ENCODE results near the gene MACROD1. TPM values are rescaled to one million over a fixed set of nuclear protein-coding genes. Genes with fewer than 3 reads are reported as not detected.

MACROD1 gene, protein sequence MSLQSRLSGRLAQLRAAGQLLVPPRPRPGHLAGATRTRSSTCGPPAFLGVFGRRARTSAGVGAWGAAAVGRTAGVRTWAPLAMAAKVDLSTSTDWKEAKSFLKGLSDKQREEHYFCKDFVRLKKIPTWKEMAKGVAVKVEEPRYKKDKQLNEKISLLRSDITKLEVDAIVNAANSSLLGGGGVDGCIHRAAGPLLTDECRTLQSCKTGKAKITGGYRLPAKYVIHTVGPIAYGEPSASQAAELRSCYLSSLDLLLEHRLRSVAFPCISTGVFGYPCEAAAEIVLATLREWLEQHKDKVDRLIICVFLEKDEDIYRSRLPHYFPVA
- 16.9 and 21.0 TPM in 2 replicates for total RNA-seq

DNA sequence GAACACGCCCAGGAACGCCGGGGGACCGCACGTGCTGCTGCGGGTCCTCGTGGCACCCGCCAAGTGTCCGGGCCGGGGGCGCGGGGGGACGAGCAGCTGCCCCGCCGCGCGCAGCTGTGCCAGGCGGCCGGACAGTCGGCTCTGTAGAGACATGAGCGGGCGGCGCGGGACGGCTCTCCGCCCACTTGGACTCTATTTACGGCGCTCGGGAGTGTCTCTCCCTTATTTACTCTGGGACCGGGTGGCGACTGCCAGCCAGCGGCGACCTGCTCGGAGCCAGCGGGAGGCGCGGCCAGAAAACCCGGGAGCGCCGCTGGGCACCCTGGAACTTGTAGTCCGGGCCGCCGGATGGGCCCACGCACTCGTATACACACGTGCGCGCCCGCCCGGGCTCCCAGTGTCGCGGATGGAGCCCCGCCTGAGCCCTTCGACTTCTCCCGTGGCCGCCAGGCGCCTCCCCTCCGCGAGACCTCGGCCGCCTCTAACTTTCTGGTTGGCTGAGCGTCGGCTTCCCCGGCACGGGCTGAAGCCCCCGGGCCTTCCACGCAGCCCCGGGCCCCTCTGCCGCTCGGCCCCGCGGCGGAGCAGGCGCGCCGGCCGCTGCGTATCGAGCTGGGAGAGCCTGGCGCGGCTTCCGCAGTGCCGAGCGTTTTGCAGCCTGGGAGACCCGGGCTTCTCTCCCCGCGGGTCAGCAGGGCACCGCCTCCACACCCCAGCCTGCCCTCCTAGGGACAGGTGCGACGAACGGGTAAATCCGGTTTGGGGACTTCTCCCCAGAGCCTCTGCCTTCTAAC lies at the start of gene MACROD1:
TSS of gene MACROD1 (minus strand) at position 272 of the 794 bp plus-strand sequence. CDS start at position 153, 119 bp downstream.

DNA sequence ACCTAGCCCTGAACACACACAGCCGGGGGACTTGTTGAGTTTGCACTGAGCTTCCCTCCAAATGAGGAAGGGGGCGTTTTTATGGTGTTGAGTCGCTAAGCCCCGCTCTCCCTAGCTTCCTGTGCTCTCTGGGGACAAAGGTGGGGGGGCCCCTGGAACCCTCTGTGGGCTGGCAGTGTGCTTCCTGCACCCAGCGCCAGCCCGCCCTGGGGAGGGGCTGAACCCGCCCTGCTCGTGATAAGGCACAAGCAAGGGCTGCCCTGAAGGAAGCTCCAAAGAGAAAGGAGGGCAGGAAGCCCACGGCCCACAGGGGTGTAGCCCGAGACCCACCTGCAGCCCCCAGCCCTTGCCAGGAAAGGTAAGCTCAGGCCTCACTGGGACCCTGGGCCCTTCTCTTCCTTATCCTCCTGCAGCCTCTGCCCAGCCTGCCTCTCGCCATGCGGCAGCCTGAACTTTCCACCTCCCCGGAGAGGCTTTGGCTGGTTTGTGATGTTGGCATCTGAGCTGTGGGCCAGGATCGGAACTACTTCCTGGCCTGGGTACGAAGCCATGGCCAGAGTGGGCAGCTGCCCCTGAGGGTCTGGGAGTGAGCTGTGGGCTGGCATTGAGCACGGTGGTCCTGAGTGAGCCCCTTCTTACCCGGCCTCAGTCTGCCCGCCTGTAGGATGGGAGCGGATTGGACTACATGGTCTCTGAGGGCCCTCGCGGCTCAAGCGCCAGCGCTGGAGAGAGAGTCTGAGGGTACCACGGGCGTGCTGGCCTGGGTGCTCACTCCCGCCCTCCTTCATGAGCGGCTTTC lies 40.7 kb upstream of the MACROD1 start, which contains the start of gene FERMT3:
TSS of gene FERMT3 (plus strand) at position 265 of the 799 bp plus-strand sequence. CDS start 644 bp downstream, outside the sequence.

DNA sequence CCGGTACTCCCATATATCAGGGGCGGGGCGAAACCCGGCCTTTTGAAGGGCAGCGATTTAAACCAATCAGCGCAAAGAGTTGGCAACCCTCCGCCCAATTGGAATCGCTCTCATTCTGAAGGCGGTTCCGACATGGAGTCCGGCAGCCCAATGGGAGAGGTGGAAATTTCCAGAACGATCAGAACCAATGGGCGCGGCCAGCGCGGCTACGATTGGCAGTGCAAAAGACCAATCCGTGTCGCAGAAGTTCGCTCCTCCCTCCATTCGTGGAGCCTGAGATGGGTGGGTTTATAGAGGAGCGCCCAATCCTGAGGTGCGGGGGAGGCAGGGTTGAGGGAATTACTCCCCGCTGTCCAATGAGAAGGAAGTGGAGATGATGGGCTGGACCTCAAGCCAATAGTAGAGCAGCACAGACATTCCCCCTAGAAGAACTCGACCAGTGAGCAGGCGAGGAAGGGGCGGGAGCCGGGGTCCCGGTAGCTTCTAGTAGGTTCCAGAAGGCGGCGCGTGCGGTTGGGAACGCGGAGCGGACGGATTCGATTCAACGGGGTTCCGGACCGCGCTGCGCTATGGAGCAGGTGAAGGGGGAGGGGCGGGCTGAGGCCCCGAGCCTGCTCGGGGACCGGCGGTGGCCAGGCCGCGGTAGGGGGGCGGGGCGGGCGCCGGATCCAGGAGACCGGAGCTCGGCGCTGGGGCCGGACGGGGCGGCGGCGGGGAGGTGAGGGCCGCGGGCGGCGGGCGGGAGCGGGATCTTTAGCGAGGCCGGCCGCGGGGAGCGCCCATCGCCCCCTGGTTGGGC lies 20.0 kb upstream of the MACROD1 start, which contains the start of gene STIP1:
TSS of gene STIP1 (plus strand) at position 479 of the 799 bp plus-strand sequence. CDS start at position 570, 91 bp downstream.

DNA sequence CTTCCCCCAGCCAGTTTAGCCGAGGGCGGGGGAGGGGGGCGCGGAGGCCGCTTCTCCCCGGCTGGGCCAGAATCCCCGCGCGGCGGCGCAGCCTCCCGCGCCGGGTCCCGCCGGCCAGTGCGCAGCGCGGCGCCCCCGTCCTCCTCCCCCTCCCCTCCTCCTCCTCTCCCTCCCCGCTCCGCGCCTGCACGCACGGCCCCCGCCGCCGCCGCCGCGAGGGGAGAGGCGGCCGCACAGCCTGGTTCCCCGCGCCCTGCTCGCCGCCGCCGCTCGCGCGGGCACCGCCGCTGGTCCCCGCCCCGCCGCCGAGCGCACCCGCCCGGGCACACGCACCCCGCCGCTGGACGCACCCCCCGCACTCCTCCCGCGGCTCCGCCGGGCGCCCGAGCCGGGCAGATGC lies 130.3 kb downstream of the MACROD1 start, which contains the start of gene FLRT1:
TSS of gene FLRT1 (plus strand) at position 356 of the 400 bp plus-strand sequence. CDS start 80,337 bp downstream, outside the sequence.

DNA sequence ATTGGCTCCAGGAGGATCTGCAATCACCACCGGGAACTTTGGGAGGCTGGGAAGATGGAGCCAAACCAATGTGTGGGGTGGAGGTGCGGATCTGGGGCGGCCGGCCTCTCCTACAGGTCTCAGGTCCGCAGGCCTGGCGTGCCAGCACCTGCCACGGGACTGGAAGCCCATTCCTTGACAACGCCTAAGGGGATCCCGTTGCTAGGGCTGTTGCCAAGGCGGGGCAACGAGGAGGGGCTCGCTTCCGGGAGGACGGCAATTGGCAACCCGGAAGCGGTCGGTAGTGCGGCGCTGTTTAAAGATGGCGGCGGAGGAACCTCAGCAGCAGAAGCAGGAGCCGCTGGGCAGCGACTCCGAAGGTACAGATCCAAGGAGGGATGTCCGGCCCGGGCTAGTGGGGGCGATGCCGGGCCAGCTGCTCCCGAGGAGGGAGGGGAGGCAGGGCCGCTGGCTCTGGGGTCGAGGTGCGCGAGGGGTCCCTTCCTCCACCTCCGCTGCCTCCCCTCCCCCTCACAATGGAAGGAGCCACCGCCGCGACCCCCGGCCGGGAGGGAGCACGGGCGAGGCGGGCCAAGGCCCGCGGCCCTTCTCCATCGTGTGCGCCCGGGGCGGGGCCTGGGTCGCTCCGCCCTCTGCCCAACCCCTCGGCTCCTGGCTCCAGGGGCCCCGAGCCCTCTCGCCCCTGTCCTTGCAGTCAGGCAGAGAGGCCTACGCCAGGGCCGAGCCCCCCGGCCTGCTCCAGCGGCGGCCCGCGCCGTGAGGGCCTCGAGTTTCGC lies 179.6 kb downstream of the MACROD1 start, which contains the start of gene OTUB1:
TSS of gene OTUB1 (plus strand) at position 283 of the 776 bp plus-strand sequence. CDS start at position 302, 19 bp downstream.

DNA sequence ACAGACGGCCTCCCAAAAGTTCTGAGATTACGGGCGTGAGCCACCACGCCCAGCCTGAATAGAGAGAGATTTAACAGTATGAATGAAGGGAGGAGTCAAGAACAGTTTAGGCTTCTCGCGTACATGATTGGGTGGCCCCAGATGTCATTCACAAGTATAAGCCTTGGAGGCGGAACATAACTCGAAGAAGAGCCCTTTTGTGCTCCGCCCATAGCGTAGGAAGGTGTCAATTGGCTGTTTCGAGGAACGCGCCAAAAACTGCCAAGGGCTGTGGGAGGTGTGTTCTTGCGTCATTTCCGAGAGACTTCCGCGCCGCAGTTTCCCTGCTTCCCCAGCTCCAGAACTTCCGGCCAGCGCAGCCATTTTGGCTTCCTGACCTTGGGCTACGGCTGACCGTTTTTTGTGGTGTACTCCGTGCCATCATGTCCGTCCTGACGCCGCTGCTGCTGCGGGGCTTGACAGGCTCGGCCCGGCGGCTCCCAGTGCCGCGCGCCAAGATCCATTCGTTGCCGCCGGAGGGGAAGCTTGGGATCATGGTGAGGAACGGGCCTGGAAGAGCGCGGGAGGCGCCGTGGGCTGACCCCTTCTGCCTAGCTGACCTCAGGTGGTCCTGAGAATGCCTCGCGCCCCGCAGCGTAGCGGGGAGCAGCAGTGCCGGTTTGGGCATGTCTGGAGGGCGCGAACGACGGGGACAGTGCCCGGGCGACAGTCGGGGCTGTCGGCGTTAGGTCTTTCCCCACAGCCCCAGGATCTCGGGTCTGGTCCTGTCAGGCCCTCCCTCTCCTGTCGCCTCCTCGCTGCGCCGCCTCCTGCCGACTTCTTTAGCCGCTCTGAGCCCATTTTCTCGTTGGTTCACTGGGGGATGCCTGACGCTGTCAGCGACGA lies 191.4 kb downstream of the MACROD1 start, which contains the start of gene COX8A:
TSS of gene COX8A (plus strand) at position 362 of the 885 bp plus-strand sequence. CDS start at position 423, 61 bp downstream.

Other genes starting within 250 kb of the MACROD1 start
- 2.0 and 2.3 TPM in 2 replicates for gene RCOR2, start 248.9 kb downstream of the MACROD1 start, total RNA-seq
- gene NAA40, start 227.1 kb downstream of the MACROD1 start, total RNA-seq, result 10.6 and 14.4 TPM in 2 replicates
- 586 and 783 TPM in 2 replicates for gene COX8A, start 191.5 kb downstream of the MACROD1 start, total RNA-seq
- 108 and 161 TPM in 2 replicates for gene OTUB1, start 179.7 kb downstream of the MACROD1 start, total RNA-seq
- not detected in 2 replicates for gene FLRT1, start 130.2 kb downstream of the MACROD1 start, total RNA-seq
- gene STIP1, start 20.1 kb upstream of the MACROD1 start, total RNA-seq, result 169 and 210 TPM in 2 replicates
- gene FERMT3, start 40.6 kb upstream of the MACROD1 start, total RNA-seq, result 0.14 TPM in 2 replicates
- gene TRPT1, start 60.1 kb upstream of the MACROD1 start, total RNA-seq, result 57.4 and 58.1 TPM in 2 replicates
- gene NUDT22, start 60.2 kb upstream of the MACROD1 start, total RNA-seq, result 74.9 and 110 TPM in 2 replicates
- 7.0 and 15.3 TPM in 2 replicates for gene DNAJC4, start 64.4 kb upstream of the MACROD1 start, total RNA-seq
- gene VEGFB, start 68.5 kb upstream of the MACROD1 start, total RNA-seq, result 21.6 and 24.8 TPM in 2 replicates
- gene FKBP2, start 75.0 kb upstream of the MACROD1 start, total RNA-seq, result 64.6 and 77.1 TPM in 2 replicates
- 418 and 455 TPM in 2 replicates for gene PPP1R14B, start 80.8 kb upstream of the MACROD1 start, total RNA-seq
- 58.8 and 64.0 TPM in 2 replicates for gene PLCB3, start 85.4 kb upstream of the MACROD1 start, total RNA-seq
- 134 and 141 TPM in 2 replicates for gene BAD, start 118.6 kb upstream of the MACROD1 start, total RNA-seq
- 13.3 and 16.0 TPM in 2 replicates for gene GPR137, start 119.7 kb upstream of the MACROD1 start, total RNA-seq
- not detected in 2 replicates for gene KCNK4, start 125.2 kb upstream of the MACROD1 start, total RNA-seq
- gene CATSPERZ, start 134.2 kb upstream of the MACROD1 start, total RNA-seq, result 0.63 TPM in 1 of 2 replicates, not detected in the other
- gene ESRRA, start 139.4 kb upstream of the MACROD1 start, total RNA-seq, result 74.4 and 87.9 TPM in 2 replicates
- 407 and 658 TPM in 2 replicates for gene TRMT112, start 151.4 kb upstream of the MACROD1 start, total RNA-seq
- gene PRDX5, start 152.0 kb upstream of the MACROD1 start, total RNA-seq, result 455 and 530 TPM in 2 replicates
- 8.7 TPM in 2 replicates for gene CCDC88B, start 174.1 kb upstream of the MACROD1 start, total RNA-seq
- 72.9 and 73.6 TPM in 2 replicates for gene RPS6KA4, start 193.0 kb upstream of the MACROD1 start, total RNA-seq